GM12878 (cell line): ENCODE measurements around the gene SEMA4D. TPM values are rescaled to one million over a fixed set of nuclear protein-coding genes. Genes with fewer than 3 reads are reported as not detected.
A peak's percentile ranks its signal among the peaks of the same experiment; 100 is the strongest.

Source experiments
- ATAC-seq: fragments of 200-7000 bp; cut with Tn5 transposase; 3 replicates; pipeline ENCODE4 v1.9.1; 2020; ENCODE audit warnings: mild to moderate bottlenecking, moderate library complexity
- BruUV-seq: library from RNA; stranded (reverse); fragments of 400-500 nt; replicated peaks from 2 replicates; lab custom pipeline; 2021; lab: Mats Ljungman, UMichigan
- CTCF ChIA-PET: fragments of 300-600 bp; sonication (Branson Sonifier 250); formaldehyde crosslinking; extraction: SDS; loops from one replicate; lab custom pipeline; 2021; ENCODE audit warnings: inconsistent platforms; lab: Yijun Ruan, JAX
- POLR2A ChIA-PET: fragments of 350-600 bp; formaldehyde crosslinking; extraction: SDS; loops from one replicate; lab custom pipeline; 2021; ENCODE audit warnings: inconsistent platforms; lab: Charles Lee
- RAD21 ChIA-PET: fragments of 300-600 bp; sonication (Branson Sonifier 250); formaldehyde crosslinking; loops from one replicate; lab custom pipeline; 2023; ENCODE audit warnings: antibody characterized with exemption; ENCODE audit not compliant: unreplicated experiment; lab: Charles Lee
- SMC1A ChIA-PET: fragments of 300-600 bp; sonication (Branson Sonifier 250); formaldehyde crosslinking; loops from one replicate; lab custom pipeline; 2023; ENCODE audit not compliant: unreplicated experiment, uncharacterized antibody; lab: Charles Lee
- DNase-seq: peaks from one replicate; pipeline ENCODE4 v3.0.0-alpha.2; 2011; ENCODE audit warnings: low read depth, low spot score
- FAIRE-seq: peaks from 3 replicates; lab custom pipeline; 2011; peaks lifted over from hg19 to GRCh38; lab: Jason Lieb, UNC
- H2AFZ ChIP-seq: 2 replicates; pipeline ENCODE4 v1.6.0; 2011; ENCODE audit warnings: low read depth, low read length, control low read depth; ENCODE audit not compliant: control insufficient read depth
- H3K27ac ChIP-seq: 2 replicates; pipeline ENCODE4 v1.5.1; 2011; ENCODE audit warnings: control low read depth; ENCODE audit not compliant: control insufficient read depth, insufficient read depth
- H3K27me3 ChIP-seq, 2 experiments: replicated peaks in 1 of 2; 2 replicates each; pipeline versions ENCODE4 v1.6.0 to v1.6.1; 2011; ENCODE audit warnings: low read length in 1 of 2; ENCODE audit not compliant: control insufficient read depth in 2 of 2, insufficient read depth in 2 of 2
- H3K36me3 ChIP-seq, 2 experiments: 2 replicates each; pipeline ENCODE4 v1.5.1; 2011; ENCODE audit warnings: low read length in 1 of 2; ENCODE audit not compliant: control insufficient read depth in 2 of 2, insufficient read depth in 2 of 2
- H3K4me1 ChIP-seq: 2 replicates; pipeline ENCODE4 v1.6.1; 2011; ENCODE audit warnings: mild to moderate bottlenecking, low read length, moderate library complexity, mixed read lengths; ENCODE audit not compliant: control insufficient read depth, insufficient read depth
- H3K4me2 ChIP-seq: 2 replicates; pipeline ENCODE4 v1.6.0; 2011; ENCODE audit warnings: control low read depth; ENCODE audit not compliant: control insufficient read depth, insufficient read depth
- H3K4me3 ChIP-seq: fragments of 200-600 bp; sonication (generic); 2 replicates; pipeline ENCODE4 v1.5.1; 2016
- H3K79me2 ChIP-seq: 2 replicates; pipeline ENCODE4 v1.6.0; 2011; ENCODE audit warnings: low read length; ENCODE audit not compliant: control insufficient read depth, insufficient read depth
- H3K9ac ChIP-seq: 2 replicates; pipeline ENCODE4 v1.8.0; 2011; ENCODE audit warnings: low read length, control low read depth, mixed read lengths; ENCODE audit not compliant: control insufficient read depth, insufficient read depth
- H3K9me3 ChIP-seq: replicated peaks from 3 replicates; pipeline ENCODE4 v1.5.1; 2011; ENCODE audit warnings: mild to moderate bottlenecking, low read length; ENCODE audit not compliant: control insufficient read depth, insufficient read depth
- H4K20me1 ChIP-seq: 2 replicates; pipeline ENCODE4 v1.6.0; 2011; ENCODE audit not compliant: control insufficient read depth, insufficient read depth
- ATF2 ChIP-seq: IDR thresholded peaks from 2 replicates; pipeline ENCODE4 v1.6.1; 2012; ENCODE audit warnings: low read length, inconsistent platforms
- GABPA ChIP-seq: IDR thresholded peaks from 2 replicates; pipeline ENCODE4 v1.6.1; 2014; ENCODE audit warnings: antibody characterized with exemption, low read depth, mild to moderate bottlenecking, inconsistent platforms
- MTA3 ChIP-seq: IDR thresholded peaks from 2 replicates; pipeline ENCODE4 v1.6.1; 2012; ENCODE audit warnings: low read length, inconsistent platforms, borderline replicate concordance
- PBX3 ChIP-seq: IDR thresholded peaks from 2 replicates; pipeline ENCODE4 v1.6.1; 2011; ENCODE audit warnings: mild to moderate bottlenecking, low read depth, low read length, moderate library complexity; ENCODE audit not compliant: insufficient replicate concordance
- RELA ChIP-seq: fragments of 450-650 bp; IDR thresholded peaks from 2 replicates; pipeline ENCODE4 v1.8.0; 2014; ENCODE audit warnings: borderline replicate concordance; ENCODE audit not compliant: partially characterized antibody
- TCF12 ChIP-seq: IDR thresholded peaks from 2 replicates; pipeline ENCODE4 v1.6.1; 2011; ENCODE audit warnings: low read depth, mild to moderate bottlenecking, low read length
- TCF3 ChIP-seq: IDR thresholded peaks from 2 replicates; pipeline ENCODE4 v1.6.1; 2012; ENCODE audit warnings: low read depth, mild to moderate bottlenecking, low read length, borderline replicate concordance; ENCODE audit not compliant: insufficient read depth
- WGBS: methylation state at CpG from one replicate; pipeline ENCODE4 v1.1.6; 2016; ENCODE audit warnings: low lambda C conversion rate; ENCODE audit not compliant: insufficient replicate concordance, insufficient coverage; ENCODE audit errors: missing lambda C conversion rate; 5-methylcytosine and 5-hydroxymethylcytosine counted together
- in situ Hi-C: fragments of 300-500 bp; cut with MboI; formaldehyde crosslinking; loops from 9 replicates; pipeline ENCODE4 v1.14.3; 2018; ENCODE audit warnings: mixed read lengths
- intact Hi-C: fragments of 100-400 bp; cut with micrococcal nuclease; formaldehyde crosslinking; loops from one replicate; pipeline ENCODE4 v1.14.2; 2022; ENCODE audit not compliant: unreplicated experiment
- polyA plus RNA-seq, 11 experiments: library from polyadenylated mRNA; depleted of rRNA in 4 of 11; unstranded in 6 of 11; stranded (reverse) in 5 of 11; fragments of >200 nt; fragmentation: Nextera tagmentation in 4 of 11; fragmentation: Illumina TruSeq in 1 of 11; extraction: Ambion mirVana in 4 of 11; extraction: Trizol in 1 of 11; gene quantifications; 1 replicate in 1 of 11; 2 replicates in 10 of 11; pipeline versions ENCODE4 v1.2.1 to v1.2.3, GENCODE V29; 2011 to 2016; ENCODE audit warnings: inconsistent platforms in 2 of 11, missing spikeins in 2 of 11, low read depth in 1 of 11
- total RNA-seq, 4 experiments: library from RNA; depleted of rRNA in 3 of 4; stranded (reverse); fragments of >200 nt in 3 of 4; fragmentation: Illumina TruSeq in 1 of 4; extraction: Trizol in 1 of 4; gene quantifications; 2 replicates each; pipeline versions ENCODE4 v1.2.1 to v1.2.3, GENCODE V29; 2013 to 2021
- TF ChIP-seq, protein P1 (sequence below): fragments of 450-650 bp; IDR thresholded peaks from 2 replicates; pipeline ENCODE4 v1.6.1; 2016; ENCODE audit warnings: mild to moderate bottlenecking
- TF ChIP-seq, protein P2 (sequence below): fragments of 450-650 bp; formaldehyde crosslinking; IDR thresholded peaks from 2 replicates; pipeline ENCODE4 v1.5.0; 2022; ENCODE audit warnings: mild to moderate bottlenecking, missing genetic modification characterization

SEMA4D gene
- total and polyA plus RNA-seq, 10 of the 15 experiments (the other 5 are each of a cell fraction or from before 2014, with no cell fraction given) = 15.1 to 136 (median 39.6) TPM

- H3K4me1 ChIP-seq = peaks cover 41% of the 10 kb centered on the region
- BruUV-seq = no TSS peak
- ChIA-PET POLR2A (interaction anchor here (0.9 to 1.3 kb wide), 3 partner anchors 12 to 60 kb away, joined by 3 to 5 read pairs (median 4); no protein-coding TSS in a partner anchor), CTCF (interaction anchor here (0.7 to 3.1 kb wide), 5 partner anchors 11 to 95 kb away, joined by 3 to 34 read pairs (median 4); no protein-coding TSS in a partner anchor), SMC1A (interaction anchor here (1.2 to 2.8 kb wide), 8 partner anchors 8 to 149 kb away, joined by 3 to 27 read pairs (median 6); no protein-coding TSS in a partner anchor), RAD21 (interaction anchor here (1.3 to 4.0 kb wide), 4 partner anchors 18 to 40 kb away, joined by 3 to 28 read pairs (median 5); no protein-coding TSS in a partner anchor)
- H3K79me2 ChIP-seq = no peaks in the 10 kb centered on the region
- H4K20me1 ChIP-seq = no peaks in the 10 kb centered on the region
- peak overlapping the region; percentile 57 for H2AFZ ChIP-seq
- H3K36me3 ChIP-seq = no peaks in the 10 kb centered on the region
- intact Hi-C loops (loop anchor here (2.0 kb wide), 1 partner anchor 59 kb away; no protein-coding TSS in a partner anchor), in situ Hi-C loops (no loop called here)
- no peaks in the 10 kb centered on the region for H3K27me3 ChIP-seq
- ATAC-seq (no peak), DNase-seq (no peak), FAIRE-seq (no peak)
- no peak overlapping the region for H3K9ac ChIP-seq
- WGBS = 30% methylated on average over 3 of the region's 3 CpGs
- no peak overlapping the region for H3K4me2 ChIP-seq
- H3K4me3 ChIP-seq = no peak overlapping the region
- H3K9me3 ChIP-seq = no peaks in the 10 kb centered on the region; the same call in 2 of the 3 replicates
- TF ChIP-seq PBX3 (peak; percentile 63), MTA3 (no peak), RELA (no peak), TCF3 (peak; percentile 88), GABPA (peak; percentile 71), TCF12 (peak; percentile 75), ATF2 (0 out of 2 replicates have a peak, but pooled peaks have one; percentile 31)
- TF ChIP-seq, protein P1, sequence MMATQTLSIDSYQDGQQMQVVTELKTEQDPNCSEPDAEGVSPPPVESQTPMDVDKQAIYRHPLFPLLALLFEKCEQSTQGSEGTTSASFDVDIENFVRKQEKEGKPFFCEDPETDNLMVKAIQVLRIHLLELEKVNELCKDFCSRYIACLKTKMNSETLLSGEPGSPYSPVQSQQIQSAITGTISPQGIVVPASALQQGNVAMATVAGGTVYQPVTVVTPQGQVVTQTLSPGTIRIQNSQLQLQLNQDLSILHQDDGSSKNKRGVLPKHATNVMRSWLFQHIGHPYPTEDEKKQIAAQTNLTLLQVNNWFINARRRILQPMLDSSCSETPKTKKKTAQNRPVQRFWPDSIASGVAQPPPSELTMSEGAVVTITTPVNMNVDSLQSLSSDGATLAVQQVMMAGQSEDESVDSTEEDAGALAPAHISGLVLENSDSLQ = peak; percentile 35; the same call in 1 of the 2 replicates
- TF ChIP-seq, protein P2, sequence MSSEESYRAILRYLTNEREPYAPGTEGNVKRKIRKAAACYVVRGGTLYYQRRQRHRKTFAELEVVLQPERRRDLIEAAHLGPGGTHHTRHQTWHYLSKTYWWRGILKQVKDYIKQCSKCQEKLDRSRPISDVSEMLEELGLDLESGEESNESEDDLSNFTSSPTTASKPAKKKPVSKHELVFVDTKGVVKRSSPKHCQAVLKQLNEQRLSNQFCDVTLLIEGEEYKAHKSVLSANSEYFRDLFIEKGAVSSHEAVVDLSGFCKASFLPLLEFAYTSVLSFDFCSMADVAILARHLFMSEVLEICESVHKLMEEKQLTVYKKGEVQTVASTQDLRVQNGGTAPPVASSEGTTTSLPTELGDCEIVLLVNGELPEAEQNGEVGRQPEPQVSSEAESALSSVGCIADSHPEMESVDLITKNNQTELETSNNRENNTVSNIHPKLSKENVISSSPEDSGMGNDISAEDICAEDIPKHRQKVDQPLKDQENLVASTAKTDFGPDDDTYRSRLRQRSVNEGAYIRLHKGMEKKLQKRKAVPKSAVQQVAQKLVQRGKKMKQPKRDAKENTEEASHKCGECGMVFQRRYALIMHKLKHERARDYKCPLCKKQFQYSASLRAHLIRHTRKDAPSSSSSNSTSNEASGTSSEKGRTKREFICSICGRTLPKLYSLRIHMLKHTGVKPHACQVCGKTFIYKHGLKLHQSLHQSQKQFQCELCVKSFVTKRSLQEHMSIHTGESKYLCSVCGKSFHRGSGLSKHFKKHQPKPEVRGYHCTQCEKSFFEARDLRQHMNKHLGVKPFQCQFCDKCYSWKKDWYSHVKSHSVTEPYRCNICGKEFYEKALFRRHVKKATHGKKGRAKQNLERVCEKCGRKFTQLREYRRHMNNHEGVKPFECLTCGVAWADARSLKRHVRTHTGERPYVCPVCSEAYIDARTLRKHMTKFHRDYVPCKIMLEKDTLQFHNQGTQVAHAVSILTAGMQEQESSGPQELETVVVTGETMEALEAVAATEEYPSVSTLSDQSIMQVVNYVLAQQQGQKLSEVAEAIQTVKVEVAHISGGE (CRISPR knock-in tag) = peak; percentile 60
- no peak overlapping the region for H3K27ac ChIP-seq
Measured at GRCh38 chr9:89523948-89524347, 26.0 kb upstream of the SEMA4D start.
